Measurements from ENCODE around the gene ANP32A. TPM values are rescaled to one million over a fixed set of nuclear protein-coding genes. Genes with fewer than 3 reads are reported as not detected.

The ANP32A gene
- total RNA-seq, 1 experiment from 2014 or later, result 113 TPM

GRCh38 chr15:68755731-68756130, 65.0 kb downstream of the ANP32A start:
- no peak for DNase-seq (ENCODE audit: low spot score)

GRCh38 chr15:68751622-68752021, 69.1 kb downstream of the ANP32A start:
- DNase-seq (ENCODE audit: low spot score), result no peak

GRCh38 chr15:68749793-68750192, 70.9 kb downstream of the ANP32A start:
- no peak for DNase-seq (ENCODE audit: low spot score)

GRCh38 chr15:68749365-68749764, 71.3 kb downstream of the ANP32A start:
- no peak for DNase-seq (ENCODE audit: low spot score)

- DNase-seq (ENCODE audit: low spot score), result no peak
Observed at GRCh38 chr15:68743256-68743655, 77.4 kb downstream of the ANP32A start.

GRCh38 chr15:68739390-68740080, 81.2 kb downstream of the ANP32A start:
- no peak for DNase-seq (ENCODE audit: low spot score)

GRCh38 chr15:68735610-68736009, 85.1 kb downstream of the ANP32A start:
- no peak for DNase-seq (ENCODE audit: low spot score)

GRCh38 chr15:68734881-68735280, 85.8 kb downstream of the ANP32A start:
- DNase-seq (ENCODE audit: low spot score), result no peak

GRCh38 chr15:68734352-68734751, 86.3 kb downstream of the ANP32A start:
- no peak for DNase-seq (ENCODE audit: low spot score)

- no peak for DNase-seq (ENCODE audit: low spot score)
Observed at GRCh38 chr15:68733666-68734065, 87.0 kb downstream of the ANP32A start.

- no peak for DNase-seq (ENCODE audit: low spot score)
Observed at GRCh38 chr15:68732451-68732850, 88.2 kb downstream of the ANP32A start.

- DNase-seq (ENCODE audit: low spot score), result no peak
Observed at GRCh38 chr15:68730976-68731897, 89.5 kb downstream of the ANP32A start.

GRCh38 chr15:68730471-68730919, 90.2 kb downstream of the ANP32A start:
- peak; percentile 56 for DNase-seq (ENCODE audit: low spot score)

GRCh38 chr15:68729789-68730411, 90.8 kb downstream of the ANP32A start:
- DNase-seq (ENCODE audit: low spot score), result no peak

Small RNAs within 50 kb of the gene (small RNA-seq; reads per million reads assigned to genes)
- not detected for gene MIR4312

Other genes starting within 250 kb of the ANP32A start
- gene CORO2B, start 241.9 kb downstream of the ANP32A start, total RNA-seq (2014; rRNA removed; shearing (Covaris generic)), result not detected in 2 replicates
- gene SPESP1, start 109.6 kb upstream of the ANP32A start, total RNA-seq (2014; rRNA removed; shearing (Covaris generic)), result not detected in 2 replicates
- not detected in 2 replicates for gene NOX5, start 193.8 kb upstream of the ANP32A start, total RNA-seq (2014; rRNA removed; shearing (Covaris generic))